IMR-90 (cell line): ENCODE results near the gene SUPT3H. TPM values are rescaled to one million over a fixed set of nuclear protein-coding genes. Genes with fewer than 3 reads are reported as not detected.

Experiments used
- ATAC-seq: fragments of 200-7000 bp; cut with Tn5 transposase; 2 replicates; pipeline ENCODE4 v1.9.1; 2020; ENCODE audit warnings: low read depth, mild to moderate bottlenecking, moderate library complexity
- BruUV-seq: library from RNA; stranded (reverse); fragments of 400-500 nt; replicated peaks from 2 replicates; lab custom pipeline; 2021; lab: Mats Ljungman, UMichigan
- CTCF ChIA-PET: fragments of 300-600 bp; formaldehyde crosslinking; extraction: SDS; loops from one replicate; lab custom pipeline; 2021; ENCODE audit warnings: antibody characterized with exemption; lab: Yijun Ruan, JAX
- POLR2A ChIA-PET: fragments of 300-600 bp; sonication (Branson Sonifier 250); formaldehyde crosslinking; loops from one replicate; lab custom pipeline; 2022; ENCODE audit warnings: antibody characterized with exemption; ENCODE audit not compliant: unreplicated experiment; lab: Charles Lee
- DNase-seq: peaks from one replicate; pipeline ENCODE4 v3.0.0; 2013
- H2AFZ ChIP-seq: replicated peaks from 2 replicates; pipeline ENCODE3; 2013; ENCODE audit warnings: low read length, mild to moderate bottlenecking; ENCODE audit not compliant: poor library complexity
- H2AK5ac ChIP-seq: 2 replicates; pipeline ENCODE4 v1.6.1; 2013; ENCODE audit warnings: low read depth, low read length, inconsistent platforms
- H2AK9ac ChIP-seq: replicated peaks from 2 replicates; pipeline ENCODE3; 2013; ENCODE audit warnings: mild to moderate bottlenecking, low read depth, low read length, moderate library complexity; ENCODE audit not compliant: poor library complexity
- H2BK120ac ChIP-seq: 2 replicates; pipeline ENCODE4 v1.6.1; 2013; ENCODE audit warnings: low read depth, low read length, inconsistent platforms
- H2BK15ac ChIP-seq: 3 replicates; pipeline ENCODE4 v1.6.1; 2013; ENCODE audit warnings: low read depth, low read length, inconsistent platforms
- H2BK20ac ChIP-seq: 2 replicates; pipeline ENCODE4 v1.6.1; 2013; ENCODE audit warnings: low read depth, mild to moderate bottlenecking, inconsistent platforms, low read length, moderate library complexity
- H2BK5ac ChIP-seq: 2 replicates; pipeline ENCODE4 v1.6.1; 2013; ENCODE audit warnings: mild to moderate bottlenecking, low read depth, low read length, inconsistent platforms; ENCODE audit not compliant: poor library complexity, severe bottlenecking
- H3K14ac ChIP-seq: replicated peaks from 2 replicates; pipeline ENCODE4 v1.6.1; 2013; ENCODE audit warnings: low read depth, low read length, inconsistent platforms
- H3K18ac ChIP-seq: 2 replicates; pipeline ENCODE4 v1.6.1; 2013; ENCODE audit warnings: low read depth, low read length, control low read depth
- H3K23ac ChIP-seq: 2 replicates; pipeline ENCODE4 v1.6.1; 2013; ENCODE audit warnings: low read depth, low read length, inconsistent platforms
- H3K27ac ChIP-seq: 2 replicates; pipeline ENCODE4 v1.5.1; 2013; ENCODE audit warnings: mild to moderate bottlenecking, control low read depth, low read length; ENCODE audit not compliant: insufficient read depth
- H3K27me3 ChIP-seq: 2 replicates; pipeline ENCODE4 v1.6.1; 2013; ENCODE audit warnings: low read length; ENCODE audit not compliant: control insufficient read depth, insufficient read depth
- H3K36me3 ChIP-seq: 2 replicates; pipeline ENCODE4 v1.6.1; 2013; ENCODE audit warnings: low read length, mixed read lengths; ENCODE audit not compliant: control insufficient read depth, insufficient read depth
- H3K4ac ChIP-seq: 2 replicates; pipeline ENCODE4 v1.6.1; 2013; ENCODE audit warnings: low read depth, low read length, inconsistent platforms
- H3K4me1 ChIP-seq: 2 replicates; pipeline ENCODE4 v1.6.1; 2013; ENCODE audit warnings: low read length, mixed read lengths; ENCODE audit not compliant: control insufficient read depth, insufficient read depth
- H3K4me2 ChIP-seq: 2 replicates; pipeline ENCODE4 v1.6.1; 2013; ENCODE audit warnings: low read depth, mild to moderate bottlenecking, control low read depth, low read length, moderate library complexity
- H3K4me3 ChIP-seq: 2 replicates; pipeline ENCODE4 v1.5.1; 2013; ENCODE audit warnings: low read depth, mild to moderate bottlenecking, control low read depth, low read length, moderate library complexity; ENCODE audit not compliant: insufficient read depth
- H3K56ac ChIP-seq: 2 replicates; pipeline ENCODE4 v1.6.1; 2013; ENCODE audit warnings: low read length, inconsistent platforms; ENCODE audit not compliant: insufficient read depth; ENCODE audit errors: extremely low read depth
- H3K79me1 ChIP-seq, 2 experiments: 2 replicates each; pipeline ENCODE4 v1.6.1; 2013; ENCODE audit warnings: low read length in 2 of 2, inconsistent platforms in 1 of 2, low read depth in 1 of 2
- H3K9ac ChIP-seq: 2 replicates; pipeline ENCODE4 v1.6.1; 2013; ENCODE audit warnings: low read depth, low read length, control low read depth
- H3K9me1 ChIP-seq: 2 replicates; pipeline ENCODE4 v1.6.1; 2013; ENCODE audit warnings: low read length, inconsistent platforms; ENCODE audit not compliant: insufficient read depth
- H3K9me3 ChIP-seq: 2 replicates; pipeline ENCODE4 v1.6.1; 2013; ENCODE audit warnings: low read length; ENCODE audit not compliant: control insufficient read depth, insufficient read depth
- H4K20me1 ChIP-seq: 2 replicates; pipeline ENCODE4 v1.6.1; 2013; ENCODE audit warnings: low read length, inconsistent platforms; ENCODE audit not compliant: insufficient read depth
- H4K5ac ChIP-seq: 2 replicates; pipeline ENCODE4 v1.6.1; 2013; ENCODE audit warnings: mild to moderate bottlenecking, low read depth, low read length, control low read depth
- H4K8ac ChIP-seq, 2 experiments: 2 replicates each; pipeline ENCODE4 v1.6.1; 2013; ENCODE audit warnings: low read depth in 2 of 2, low read length in 2 of 2, control low read depth in 1 of 2, inconsistent platforms in 1 of 2
- H4K91ac ChIP-seq: 2 replicates; pipeline ENCODE4 v1.6.1; 2013; ENCODE audit warnings: low read depth, low read length, inconsistent platforms; ENCODE audit not compliant: insufficient read depth
- CHD1 ChIP-seq: IDR thresholded peaks from 2 replicates; pipeline ENCODE4 v1.6.1; 2012; ENCODE audit warnings: low read depth, low read length, improper control_type of control experiment
- FOS ChIP-seq: fragments of 150-350 bp; IDR thresholded peaks from 2 replicates; pipeline ENCODE4 v1.6.1; 2016; ENCODE audit warnings: low read depth, low read length
- MAZ ChIP-seq: IDR thresholded peaks from 2 replicates; pipeline ENCODE4 v1.6.1; 2012; ENCODE audit warnings: low read depth, mild to moderate bottlenecking, low read length, improper control_type of control experiment, moderate library complexity, borderline replicate concordance
- NFE2L2 ChIP-seq: fragments of 150-350 bp; IDR thresholded peaks from 2 replicates; pipeline ENCODE4 v1.6.1; 2016; ENCODE audit warnings: low read depth, mild to moderate bottlenecking, low read length
- RCOR1 ChIP-seq: IDR thresholded peaks from 2 replicates; pipeline ENCODE4 v1.6.1; 2012; ENCODE audit warnings: mild to moderate bottlenecking, low read length, improper control_type of control experiment; ENCODE audit not compliant: insufficient replicate concordance
- SMC3 ChIP-seq: fragments of 150-350 bp; IDR thresholded peaks from 2 replicates; pipeline ENCODE4 v1.6.1; 2016; ENCODE audit warnings: low read depth, mild to moderate bottlenecking, antibody characterized with exemption, low read length, moderate library complexity
- USF2 ChIP-seq: fragments of 150-350 bp; IDR thresholded peaks from 2 replicates; pipeline ENCODE4 v1.6.1; 2017; ENCODE audit warnings: mild to moderate bottlenecking, antibody characterized with exemption, low read length, low read depth
- dilution Hi-C: fragments of 300-500 bp; cut with HindIII; formaldehyde crosslinking; loops from one replicate; pipeline ENCODE4 v1.14.3; 2018; ENCODE audit warnings: low sequenced_read_pairs; ENCODE audit not compliant: unreplicated experiment
- in situ Hi-C: fragments of 300-500 bp; cut with MboI; formaldehyde crosslinking; loops from 3 replicates; pipeline ENCODE4 v1.14.3; 2019; ENCODE audit warnings: low sequenced_read_pairs, inconsistent platforms, mixed read lengths
- intact Hi-C: fragments of 100-400 bp; cut with micrococcal nuclease; formaldehyde crosslinking; loops from 2 replicates; pipeline ENCODE4 v1.10.0; 2022
- polyA plus RNA-seq, 3 experiments: library from polyadenylated mRNA; depleted of rRNA; stranded (reverse); fragments of >200 nt; gene quantifications; 2 replicates each; pipeline ENCODE4 v1.2.3, GENCODE V29; 2012; ENCODE audit warnings: low replicate concordance in 1 of 3
- total RNA-seq: library from RNA; depleted of rRNA; stranded (reverse); fragments of >200 nt; gene quantifications from 2 replicates; pipeline ENCODE4 v1.2.3, GENCODE V29; 2012

The SUPT3H gene
- total and polyA plus RNA-seq, 2 of the 4 experiments (the other 2 are of a cell fraction): 4.5 to 5.0 TPM

- no peak overlapping the region for H3K9ac ChIP-seq
- no TSS peak for BruUV-seq
- no peak for DNase-seq
- POLR2A ChIA-PET: no interaction called here
- dilution Hi-C loops (no loop called here), intact Hi-C loops (no loop called here), in situ Hi-C loops (no loop called here)
- ATAC-seq: no peak
- H2AK5ac ChIP-seq: no peak overlapping the region
- no peaks in the 10 kb centered on the region for H3K4me1 ChIP-seq
- TF ChIP-seq CHD1: no peak
- no peak for TF ChIP-seq SMC3
- TF ChIP-seq FOS: no peak
- TF ChIP-seq USF2: no peak
- TF ChIP-seq NFE2L2: no peak
- TF ChIP-seq MAZ: no peak
- no peak for TF ChIP-seq RCOR1
- no peak overlapping the region for H2BK5ac ChIP-seq
- H3K27ac ChIP-seq: no peak overlapping the region
- H3K9me3 ChIP-seq: peaks cover 1% of the 10 kb centered on the region; the same call in 1 of the 2 replicates
- no peak overlapping the region for H2AK9ac ChIP-seq
- CTCF ChIA-PET: interaction anchor here (0.6 kb wide), 1 partner anchor 829 kb away, joined by 4 read pairs; no protein-coding TSS in a partner anchor
- H4K91ac ChIP-seq: no peak overlapping the region
- H3K18ac ChIP-seq: no peak overlapping the region
- H4K5ac ChIP-seq: no peak overlapping the region
- no peaks in the 10 kb centered on the region for H3K79me1 ChIP-seq
- no peak overlapping the region for H2BK20ac ChIP-seq
- H3K4me2 ChIP-seq: no peak overlapping the region
- no peaks in the 10 kb centered on the region for H3K9me1 ChIP-seq
- H2BK15ac ChIP-seq: no peak overlapping the region
- H4K8ac ChIP-seq: no peak overlapping the region
- H3K4me3 ChIP-seq: no peak overlapping the region
- no peak overlapping the region for H3K14ac ChIP-seq
- no peak overlapping the region for H3K4ac ChIP-seq
- no peaks in the 10 kb centered on the region for H3K27me3 ChIP-seq
- no peak overlapping the region for H3K23ac ChIP-seq
- H3K56ac ChIP-seq: no peak overlapping the region
- no peak overlapping the region for H2AFZ ChIP-seq
- H2BK120ac ChIP-seq: no peak overlapping the region
- H4K20me1 ChIP-seq: no peaks in the 10 kb centered on the region
- H3K36me3 ChIP-seq: no peaks in the 10 kb centered on the region
These were observed 241.2 kb downstream of the SUPT3H start for GRCh38 chr6:45136495-45136894.
